GM12864 (cell line): ENCODE measurements around the gene NOS1AP.
"Not testable (repeated sequence)": the region's sequence is repeated elsewhere in the genome, so short reads cannot be mapped to it uniquely, and the experiment has no call there.

Source experiments
- DNase-seq: peaks from one replicate; pipeline ENCODE4 v3.0.0-alpha.2; 2011; ENCODE audit warnings: low read depth
- H3K4me3 ChIP-seq: 2 replicates; pipeline ENCODE4 v1.5.1; 2011; ENCODE audit warnings: mild to moderate bottlenecking, low read depth, low read length, control low read depth
- TF ChIP-seq, protein P1 (sequence below): IDR thresholded peaks from 2 replicates; pipeline ENCODE4 v1.5.1; 2011; ENCODE audit warnings: low read depth, mild to moderate bottlenecking, moderate library complexity, low read length, control low read depth, inconsistent platforms; ENCODE audit errors: missing control alignments

The NOS1AP gene

DNA sequence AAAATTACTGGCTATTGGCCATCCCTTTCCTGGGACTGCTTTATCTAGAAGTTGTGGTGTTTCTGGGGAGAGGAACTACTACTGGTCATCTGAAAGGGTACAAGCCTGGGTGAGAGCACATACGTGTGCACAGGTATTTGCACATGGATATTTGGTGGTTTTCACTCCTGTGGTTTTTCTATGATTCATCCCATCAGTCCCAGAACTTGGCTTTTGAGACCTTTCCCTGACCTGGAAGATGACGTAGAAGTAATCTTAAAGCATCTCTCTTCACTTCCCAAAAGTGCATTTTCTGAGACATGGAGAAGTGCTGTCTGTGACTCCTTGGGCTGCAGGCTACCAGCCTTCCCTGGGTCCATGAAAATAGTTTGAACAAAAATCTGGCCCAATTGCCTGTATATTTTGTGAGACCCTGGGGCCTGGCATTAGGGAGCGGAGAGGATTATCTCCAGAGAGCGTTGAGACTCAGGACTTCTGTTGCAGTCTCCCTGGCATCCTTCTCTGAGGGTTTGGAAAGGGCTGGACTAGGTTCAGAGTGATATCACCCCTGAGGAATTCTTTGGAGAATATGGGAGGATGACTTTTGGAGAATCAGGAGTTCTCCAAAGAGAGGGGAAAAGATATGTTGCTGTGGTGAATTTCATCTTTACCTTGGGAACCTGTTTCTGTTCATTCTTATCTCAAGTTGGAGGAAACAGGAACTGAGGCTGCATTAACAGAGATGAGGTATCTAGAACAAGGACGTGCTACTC lies 130.8 kb downstream of the NOS1AP start:
- no peak for DNase-seq
- TF ChIP-seq, protein P1, sequence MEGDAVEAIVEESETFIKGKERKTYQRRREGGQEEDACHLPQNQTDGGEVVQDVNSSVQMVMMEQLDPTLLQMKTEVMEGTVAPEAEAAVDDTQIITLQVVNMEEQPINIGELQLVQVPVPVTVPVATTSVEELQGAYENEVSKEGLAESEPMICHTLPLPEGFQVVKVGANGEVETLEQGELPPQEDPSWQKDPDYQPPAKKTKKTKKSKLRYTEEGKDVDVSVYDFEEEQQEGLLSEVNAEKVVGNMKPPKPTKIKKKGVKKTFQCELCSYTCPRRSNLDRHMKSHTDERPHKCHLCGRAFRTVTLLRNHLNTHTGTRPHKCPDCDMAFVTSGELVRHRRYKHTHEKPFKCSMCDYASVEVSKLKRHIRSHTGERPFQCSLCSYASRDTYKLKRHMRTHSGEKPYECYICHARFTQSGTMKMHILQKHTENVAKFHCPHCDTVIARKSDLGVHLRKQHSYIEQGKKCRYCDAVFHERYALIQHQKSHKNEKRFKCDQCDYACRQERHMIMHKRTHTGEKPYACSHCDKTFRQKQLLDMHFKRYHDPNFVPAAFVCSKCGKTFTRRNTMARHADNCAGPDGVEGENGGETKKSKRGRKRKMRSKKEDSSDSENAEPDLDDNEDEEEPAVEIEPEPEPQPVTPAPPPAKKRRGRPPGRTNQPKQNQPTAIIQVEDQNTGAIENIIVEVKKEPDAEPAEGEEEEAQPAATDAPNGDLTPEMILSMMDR, result no peak
- no peak overlapping the region for H3K4me3 ChIP-seq

DNA sequence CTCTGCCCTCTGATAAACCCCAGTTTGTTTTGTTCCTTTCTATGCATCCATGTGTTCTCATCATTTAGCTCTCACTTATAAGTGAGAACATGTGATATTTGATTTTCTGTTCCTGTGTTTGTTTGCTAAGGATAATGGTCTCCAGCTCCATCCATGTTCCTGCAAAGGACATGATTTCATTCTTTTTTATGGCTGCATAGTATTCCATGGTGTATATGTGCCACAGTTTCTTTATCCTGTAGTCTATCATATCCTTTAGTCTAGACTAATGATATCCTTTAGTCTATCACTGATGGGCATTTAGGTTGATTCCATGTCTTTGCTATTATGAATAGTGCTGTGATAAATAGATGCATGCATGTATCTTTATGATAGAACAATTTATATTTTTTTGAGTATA lies 131.6 kb downstream of the NOS1AP start:
- not testable (repeated sequence) for DNase-seq, H3K4me3 ChIP-seq

DNA sequence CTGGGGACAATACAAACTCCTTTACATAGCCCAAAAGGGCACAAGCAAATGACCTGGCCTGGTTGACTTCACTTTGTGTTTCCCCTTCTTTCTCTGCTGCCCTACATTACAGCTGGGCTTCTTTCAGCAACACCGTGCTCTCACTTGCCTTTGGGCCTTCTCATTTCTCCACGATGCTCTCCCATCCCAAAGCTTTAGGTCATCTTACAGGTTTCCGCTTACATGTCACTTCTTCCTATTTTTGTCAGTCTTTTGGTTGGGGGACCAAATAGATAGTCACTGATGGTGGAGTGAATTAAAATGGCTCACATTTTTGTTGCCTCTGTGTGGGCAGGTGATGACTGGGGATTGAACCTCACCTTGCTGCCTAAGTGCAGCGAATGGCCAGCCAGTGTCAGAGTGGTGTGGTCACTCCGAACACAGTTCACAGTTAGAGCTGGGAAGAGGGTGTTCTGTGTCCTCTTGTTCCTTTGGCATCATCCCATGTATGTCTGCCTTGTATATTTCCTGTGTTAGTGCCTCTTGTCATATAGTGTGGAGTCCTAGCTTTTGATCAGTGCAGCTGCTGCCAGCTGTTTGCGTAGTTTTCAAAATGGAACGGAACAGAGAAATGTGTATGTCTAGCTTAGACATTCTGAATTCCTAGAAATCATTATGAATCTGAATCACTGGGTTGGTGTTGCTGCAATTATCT lies 134.8 kb downstream of the NOS1AP start:
- TF ChIP-seq, protein P1, result no peak
- no peak overlapping the region for H3K4me3 ChIP-seq
- DNase-seq, result no peak

DNA sequence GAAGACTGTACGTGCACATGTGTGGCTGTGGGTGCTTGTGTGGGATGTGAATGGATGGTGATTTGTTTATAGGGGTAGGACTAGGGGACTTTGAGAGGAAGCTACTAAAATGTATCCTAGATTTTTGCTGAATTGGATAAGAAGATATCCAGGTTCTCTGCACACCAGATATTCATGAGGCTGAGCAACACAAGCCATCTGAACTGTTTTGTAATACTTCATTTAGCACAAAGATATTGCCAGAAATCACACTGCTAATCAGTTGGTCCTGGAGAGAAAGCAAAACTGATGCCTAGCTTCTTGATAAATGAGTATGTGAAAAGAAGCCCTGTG lies 135.3 kb downstream of the NOS1AP start:
- H3K4me3 ChIP-seq, result no peak overlapping the region
- TF ChIP-seq, protein P1, result no peak
- DNase-seq, result no peak

DNA sequence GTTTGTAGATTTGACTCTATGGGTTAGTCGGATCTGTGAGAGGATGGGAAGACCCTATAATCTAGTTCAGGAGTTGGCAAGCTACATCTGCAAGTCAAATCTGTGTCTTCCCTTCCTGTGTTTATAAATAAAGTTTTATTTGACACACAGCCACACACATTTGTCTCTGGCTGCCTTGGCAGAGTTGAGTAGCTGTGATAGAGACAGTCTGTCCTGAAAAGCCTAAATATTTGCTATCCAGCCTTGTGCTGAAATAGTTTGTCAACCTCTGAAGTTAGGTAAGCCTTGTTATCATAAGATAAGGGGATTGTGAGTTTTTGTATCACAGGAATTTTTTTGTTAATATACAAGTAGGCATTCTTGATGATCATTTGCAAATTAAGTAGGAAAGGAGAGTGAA lies 136.8 kb downstream of the NOS1AP start:
- no peak for DNase-seq
- no peak overlapping the region for H3K4me3 ChIP-seq
- TF ChIP-seq, protein P1, result no peak

DNA sequence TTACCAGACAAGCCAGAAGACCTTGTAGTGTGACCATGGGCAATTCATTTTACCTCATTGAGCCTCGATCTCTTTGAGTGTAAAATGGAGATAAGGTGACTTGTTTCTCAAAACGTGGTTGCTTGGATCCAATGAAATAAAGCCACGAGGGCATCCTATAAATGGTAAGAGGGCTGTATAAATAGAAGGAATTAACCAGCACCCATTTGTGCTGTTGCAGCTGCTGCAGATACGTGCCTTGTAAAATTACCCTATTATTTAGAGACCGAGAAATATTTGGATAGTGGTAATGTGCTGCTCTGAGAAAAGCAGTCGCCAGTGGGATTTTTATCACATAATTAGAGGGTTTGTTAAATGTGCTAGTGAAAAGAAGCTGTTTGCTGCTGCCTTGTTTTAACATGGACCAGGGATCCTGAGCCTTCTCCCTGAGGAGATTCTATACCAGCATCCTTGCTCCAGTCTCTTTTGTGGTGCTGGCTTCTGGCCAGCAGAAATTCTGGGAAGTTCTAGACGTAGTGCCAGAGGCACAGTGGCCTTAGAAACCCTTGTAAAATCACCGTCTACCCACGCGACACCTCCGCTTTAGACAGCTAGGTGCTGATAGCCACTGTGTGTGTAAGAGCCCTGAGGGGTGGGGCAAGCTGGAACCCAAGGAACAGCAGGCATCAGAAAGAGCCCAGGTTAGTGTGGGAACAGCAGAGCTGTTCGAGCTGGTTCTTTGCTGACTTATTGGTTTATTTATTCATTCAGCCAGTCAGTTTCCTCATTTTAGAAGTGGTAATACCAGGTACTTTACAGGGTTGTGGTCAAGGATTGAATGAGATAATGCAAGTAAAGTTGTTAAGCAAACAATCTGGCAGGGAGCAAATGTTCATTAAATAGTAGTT lies 137.5 kb downstream of the NOS1AP start:
- TF ChIP-seq, protein P1, result no peak
- DNase-seq, result no peak
- H3K4me3 ChIP-seq, result no peak overlapping the region

DNA sequence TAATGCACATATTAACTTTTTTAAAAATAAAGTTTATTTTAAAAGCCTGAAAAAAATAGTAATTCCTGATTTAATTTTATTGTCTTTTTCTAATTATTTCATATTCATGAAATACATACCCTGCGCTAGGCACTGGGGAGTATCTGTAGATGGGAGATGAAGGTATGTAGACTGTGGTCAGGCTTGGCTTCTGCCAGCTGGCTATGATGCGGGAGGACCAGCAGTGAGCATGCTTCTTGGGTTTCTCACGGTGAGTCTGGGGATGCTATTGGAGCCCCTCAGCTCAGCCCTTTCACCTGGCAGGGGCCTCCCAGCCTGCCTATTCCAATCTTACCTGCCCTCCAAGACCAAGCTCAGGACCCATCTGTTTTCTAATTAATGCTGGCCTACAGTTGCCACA lies 138.4 kb downstream of the NOS1AP start:
- no peak for DNase-seq
- TF ChIP-seq, protein P1, result no peak
- H3K4me3 ChIP-seq, result no peak overlapping the region
